Suprapubic skin (tissue), 4 donors: ENCODE results near the gene ABCC5. TPM values are rescaled to one million over a fixed set of nuclear protein-coding genes. Genes with fewer than 3 reads are reported as not detected.

Experiments used
- DNase-seq, 2 donors: peaks; one replicate each; pipeline ENCODE4 v3.0.0-alpha.2; 2019; ENCODE audit warnings: low spot score in 2 of 2
- H3K27ac ChIP-seq: fragments of 200-600 bp; sonication (generic); one replicate; pipeline ENCODE4 v1.5.1; 2019
- H3K27me3 ChIP-seq: fragments of 200-600 bp; sonication (generic); one replicate; pipeline ENCODE4 v1.5.1; 2019
- H3K36me3 ChIP-seq: fragments of 200-600 bp; sonication (generic); one replicate; pipeline ENCODE4 v1.5.1; 2019
- H3K4me1 ChIP-seq: fragments of 200-600 bp; sonication (generic); one replicate; pipeline ENCODE4 v1.5.1; 2019
- H3K4me3 ChIP-seq: fragments of 200-600 bp; sonication (generic); one replicate; pipeline ENCODE4 v1.5.1; 2019; ENCODE audit warnings: mild to moderate bottlenecking
- H3K9me3 ChIP-seq: fragments of 200-600 bp; sonication (generic); one replicate; pipeline ENCODE4 v1.5.1; 2019
- CTCF ChIP-seq, 2 donors: fragments of 200-600 bp in 1 of 2; fragments of 450-650 bp in 1 of 2; sonication (generic) in 1 of 2; IDR thresholded peaks; one replicate each; pipeline ENCODE4 v1.5.1; 2016 to 2019; ENCODE audit warnings: antibody characterized with exemption in 2 of 2, mild to moderate bottlenecking in 1 of 2, moderate library complexity in 1 of 2
- EP300 ChIP-seq: sonication (generic); formaldehyde crosslinking; IDR thresholded peaks from one replicate; pipeline ENCODE4 v1.6.1; 2017; ENCODE audit warnings: antibody characterized with exemption
- POLR2A ChIP-seq, 2 donors: fragments of 450-650 bp; IDR thresholded peaks; one replicate each; pipeline ENCODE4 v1.6.1; 2017; ENCODE audit warnings: antibody characterized with exemption in 2 of 2, mild to moderate bottlenecking in 2 of 2, moderate library complexity in 2 of 2
- POLR2AphosphoS5 ChIP-seq, 3 donors: sonication (generic); formaldehyde crosslinking; IDR thresholded peaks; one replicate each; pipeline ENCODE4 v1.6.1; 2017; ENCODE audit warnings: antibody characterized with exemption in 3 of 3
- WGBS: methylation state at CpG from one replicate; pipeline ENCODE4 v1.1.5; 2018; 5-methylcytosine and 5-hydroxymethylcytosine counted together
- total RNA-seq, 4 donors: library from RNA; depleted of rRNA; stranded (reverse); fragments of >200 nt; gene quantifications; one replicate each; pipeline ENCODE4 v1.1.0, GENCODE V29; 2016

ABCC5 gene
- total RNA-seq, 4 donors from 2014 or later = 10.5 to 18.3 (median 13.8) TPM

- peaks cover 24% of the 10 kb centered on the region for H3K36me3 ChIP-seq
These were observed 87.6 kb downstream of the ABCC5 start for GRCh38 chr3:183930086-183930485.

GRCh38 chr3:183927059-183927458 lies 90.6 kb downstream of the ABCC5 start:
- peaks cover 42% of the 10 kb centered on the region for H3K36me3 ChIP-seq
- peaks cover 10% of the 10 kb centered on the region for H3K4me1 ChIP-seq
- H3K4me3 ChIP-seq = no peak overlapping the region
- TF ChIP-seq POLR2AphosphoS5 (IDR thresholded peaks at IDR 0.05) = no peak
- no peak for TF ChIP-seq EP300
- TF ChIP-seq POLR2A (IDR thresholded peaks at IDR 0.05) = no peak
- TF ChIP-seq CTCF (IDR thresholded peaks at IDR 0.05) = no peak
- no peak for DNase-seq
- 100% methylated on average over 3 of the region's 3 CpGs for WGBS
- H3K27ac ChIP-seq = no peak overlapping the region
- H3K9me3 ChIP-seq = no peaks in the 10 kb centered on the region
- no peaks in the 10 kb centered on the region for H3K27me3 ChIP-seq

More at GRCh38 chr3:183930086-183930485, 87.6 kb downstream of the ABCC5 start:
- TF ChIP-seq EP300 = no peak
- TF ChIP-seq CTCF (IDR thresholded peaks at IDR 0.05) = no peak
- no peak for TF ChIP-seq POLR2A (IDR thresholded peaks at IDR 0.05)
- peaks cover 5% of the 10 kb centered on the region for H3K4me1 ChIP-seq
- DNase-seq = no peak
- H3K4me3 ChIP-seq = no peak overlapping the region
- WGBS = 95% methylated on average over 10 of the region's 10 CpGs
- H3K9me3 ChIP-seq = no peaks in the 10 kb centered on the region
- H3K27me3 ChIP-seq = no peaks in the 10 kb centered on the region
- H3K27ac ChIP-seq = no peak overlapping the region

- Histone ChIP-seq H3K9me3 (no peaks in the 10 kb centered on the region), H3K4me3 (no peak overlapping the region), H3K27me3 (no peaks in the 10 kb centered on the region), H3K36me3 (peaks cover 57% of the 10 kb centered on the region), H3K27ac (peak overlapping the region; percentile 27), H3K4me1 (peaks cover 10% of the 10 kb centered on the region)
- no peak for TF ChIP-seq CTCF (IDR thresholded peaks at IDR 0.05)
- no peak for TF ChIP-seq POLR2A (IDR thresholded peaks at IDR 0.05)
- no peak for TF ChIP-seq EP300
- TF ChIP-seq POLR2AphosphoS5 (IDR thresholded peaks at IDR 0.05) = no peak
- 55% methylated on average over 7 of the region's 7 CpGs for WGBS
- DNase-seq = no peak
These were observed 92.7 kb downstream of the ABCC5 start for GRCh38 chr3:183924956-183925355.

- H3K36me3 ChIP-seq = peaks cover 57% of the 10 kb centered on the region
- H3K27ac ChIP-seq = peak overlapping the region; percentile 27
These were observed 93.1 kb downstream of the ABCC5 start for GRCh38 chr3:183924543-183924942.

GRCh38 chr3:183922421-183922820 lies 95.3 kb downstream of the ABCC5 start:
- WGBS = 94% methylated on average over 4 of the region's 4 CpGs
- TF ChIP-seq EP300 = no peak
- TF ChIP-seq POLR2A (IDR thresholded peaks at IDR 0.05) = no peak
- TF ChIP-seq POLR2AphosphoS5 (IDR thresholded peaks at IDR 0.05) = no peak
- no peak for TF ChIP-seq CTCF (IDR thresholded peaks at IDR 0.05)
- no peaks in the 10 kb centered on the region for H3K27me3 ChIP-seq
- H3K36me3 ChIP-seq = peaks cover 45% of the 10 kb centered on the region
- H3K27ac ChIP-seq = no peak overlapping the region
- H3K4me1 ChIP-seq = peaks cover 10% of the 10 kb centered on the region
- H3K4me3 ChIP-seq = no peak overlapping the region
- no peaks in the 10 kb centered on the region for H3K9me3 ChIP-seq
- no peak for DNase-seq

More at GRCh38 chr3:183924543-183924942, 93.1 kb downstream of the ABCC5 start:
- Histone ChIP-seq H3K4me3 (no peak overlapping the region), H3K4me1 (peaks cover 10% of the 10 kb centered on the region), H3K27me3 (no peaks in the 10 kb centered on the region), H3K9me3 (no peaks in the 10 kb centered on the region)
- TF ChIP-seq POLR2AphosphoS5 (IDR thresholded peaks at IDR 0.05) (no peak), EP300 (no peak), POLR2A (IDR thresholded peaks at IDR 0.05) (no peak), CTCF (IDR thresholded peaks at IDR 0.05) (no peak)
- WGBS = 88% methylated on average over 3 of the region's 3 CpGs
- no peak for DNase-seq
